Sciatic nerve (tissue), 2 donors: ENCODE data around the gene PTPN1. TPM values are rescaled to one million over a fixed set of nuclear protein-coding genes. Genes with fewer than 3 reads are reported as not detected.
"Not testable (repeated sequence)": the region's sequence is repeated elsewhere in the genome, so short reads cannot be mapped to it uniquely, and the experiment has no call there.

Experiments
- ATAC-seq: fragments of 200-7000 bp; cut with Tn5 transposase; one replicate; pipeline ENCODE4 v1.9.1; 2020; ENCODE audit warnings: mild to moderate bottlenecking, moderate library complexity
- DNase-seq: peaks from one replicate; pipeline ENCODE4 v3.0.0-alpha.2; 2020; ENCODE audit warnings: low spot score
- intact Hi-C: fragments of 100-400 bp; cut with DNase I; formaldehyde crosslinking; loops from one replicate; pipeline ENCODE4 v1.14.2; 2022
- total RNA-seq: library from RNA; stranded (reverse); fragmentation: NEBNext Ultra II Directional; extraction: Animal tissue kit (Norgen Biotek cat#: 25700); gene quantifications from one replicate; pipeline ENCODE4 v1.2.1, GENCODE V29; 2021
- donor health status: DM: no; HTN: no; CAD: no.
- donor health status: DM: no; HTN: no; CAD: no.

The PTPN1 gene
- total RNA-seq, 1 donor from 2014 or later: 25.8 TPM

GRCh38 chr20:50613438-50614169 lies 103.4 kb downstream of the PTPN1 start:
- ATAC-seq (no peak), DNase-seq (no peak)
- intact Hi-C loops: no loop called here

GRCh38 chr20:50615407-50615806 lies 105.2 kb downstream of the PTPN1 start:
- ATAC-seq: no peak
- intact Hi-C loops: no loop called here
- no peak for DNase-seq

DNA sequence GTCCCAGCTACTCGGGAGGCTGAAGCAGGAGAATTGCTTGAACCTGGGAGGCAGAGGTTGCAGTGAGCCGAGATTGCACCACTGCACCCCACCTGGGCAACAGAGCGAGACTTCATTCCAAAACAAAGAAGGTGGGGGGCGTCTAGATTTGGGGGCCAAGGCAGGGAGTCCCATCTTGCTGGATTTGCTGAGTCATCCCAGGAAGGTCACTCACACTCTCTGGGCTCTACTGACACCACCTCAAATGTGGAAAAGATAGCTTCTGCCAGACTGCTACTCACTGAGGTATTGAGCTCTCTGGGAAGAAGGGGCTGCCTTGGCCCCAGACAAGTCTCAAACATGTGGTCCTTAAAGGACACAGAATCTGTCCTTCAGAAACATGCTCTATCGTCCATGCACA lies 106.8 kb downstream of the PTPN1 start:
- DNase-seq (no peak), ATAC-seq (no peak)
- intact Hi-C loops: no loop called here

GRCh38 chr20:50618537-50618936 lies 108.4 kb downstream of the PTPN1 start:
- ATAC-seq: no peak
- intact Hi-C loops: no loop called here

DNA sequence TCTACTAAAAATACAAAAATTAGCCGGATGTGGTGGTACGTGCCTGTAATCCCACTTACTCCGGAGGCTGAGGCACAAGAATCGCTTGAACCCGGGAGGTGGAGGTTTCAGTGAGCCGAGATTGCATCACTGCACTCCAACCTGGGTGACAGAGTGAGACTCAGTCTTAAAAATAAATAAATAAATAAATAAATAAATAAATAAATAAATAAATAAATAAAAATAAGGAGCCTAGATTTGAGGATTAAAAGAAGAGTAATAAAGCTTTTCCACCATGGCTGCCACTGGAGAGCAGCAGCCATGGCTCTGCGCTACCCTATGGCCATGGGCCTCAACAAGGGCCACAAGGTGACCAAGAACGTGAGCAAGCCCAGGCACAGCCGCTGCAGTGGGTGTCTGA lies 110.3 kb downstream of the PTPN1 start:
- intact Hi-C loops, ATAC-seq, DNase-seq: not testable (repeated sequence)

More at GRCh38 chr20:50618537-50618936, 108.4 kb downstream of the PTPN1 start:
- DNase-seq: no peak

- DNase-seq (no peak), ATAC-seq (no peak)
- intact Hi-C loops: no loop called here
Observed at GRCh38 chr20:50621068-50621665, 111.0 kb downstream of the PTPN1 start.

- ATAC-seq (no peak), DNase-seq (no peak)
- intact Hi-C loops: no loop called here
Observed at GRCh38 chr20:50624351-50625016, 114.3 kb downstream of the PTPN1 start.

DNA sequence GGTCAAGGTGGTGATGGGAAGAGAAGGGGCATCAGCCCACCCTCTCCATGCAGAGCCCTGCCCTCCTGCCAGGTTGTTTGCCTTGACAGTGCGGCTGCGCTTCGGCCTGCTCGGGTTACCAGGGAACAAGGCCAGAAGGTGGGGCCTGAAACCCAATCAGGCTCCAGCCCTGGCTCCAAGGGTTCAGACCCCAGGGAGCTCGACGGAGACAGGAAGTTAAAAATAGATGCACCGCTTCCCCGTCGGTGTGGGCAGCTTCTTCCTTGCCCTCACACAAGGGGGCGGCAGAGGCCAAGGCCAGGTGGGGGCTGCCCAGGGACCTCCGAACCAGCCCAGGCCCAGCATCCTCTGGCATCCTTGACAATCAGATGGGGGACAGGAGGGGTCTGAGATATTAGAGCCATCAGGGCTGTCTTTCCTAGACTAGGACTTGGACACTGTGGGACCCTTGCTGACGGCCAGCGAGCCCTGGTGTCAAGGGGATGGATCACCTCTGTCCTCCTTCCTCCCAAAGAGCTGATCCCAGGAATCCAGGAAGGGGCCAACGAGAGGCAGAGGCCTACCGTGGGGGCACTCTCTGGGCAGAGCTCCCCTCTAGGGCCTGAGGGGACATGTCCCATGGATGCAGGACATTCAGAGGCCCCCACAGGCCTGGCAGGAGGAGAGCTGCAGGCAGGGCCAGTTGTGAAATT lies 115.9 kb downstream of the PTPN1 start:
- DNase-seq: peak; percentile 76
- intact Hi-C loops: no loop called here
- peak; percentile 88 for ATAC-seq

GRCh38 chr20:50627747-50628146 lies 117.6 kb downstream of the PTPN1 start:
- DNase-seq: no peak
- intact Hi-C loops: no loop called here
- ATAC-seq: no peak

- intact Hi-C loops: no loop called here
- no peak for DNase-seq
- ATAC-seq: no peak
Observed at GRCh38 chr20:50628332-50628731, 118.1 kb downstream of the PTPN1 start.

- DNase-seq (no peak), ATAC-seq (no peak)
- intact Hi-C loops: no loop called here
Observed at GRCh38 chr20:50628853-50629669, 118.9 kb downstream of the PTPN1 start.

DNA sequence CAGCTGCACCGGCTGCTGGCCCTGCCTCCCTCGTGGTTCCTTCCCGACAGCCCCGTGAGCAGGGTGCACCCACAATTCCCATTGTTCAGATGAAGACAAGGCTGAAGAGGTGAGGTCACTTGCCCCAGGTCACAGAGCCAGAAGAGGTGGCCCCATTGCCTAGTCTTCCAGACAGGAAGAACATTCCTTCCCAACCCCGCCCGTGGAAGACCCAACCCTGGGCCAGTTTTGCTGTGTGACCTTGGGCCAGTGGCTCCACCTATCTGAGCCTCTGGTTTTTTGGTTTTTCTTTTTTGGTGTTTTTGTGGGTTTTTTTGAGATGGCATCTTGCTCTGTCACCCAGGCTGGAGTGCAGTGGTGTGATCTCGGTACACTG lies 119.5 kb downstream of the PTPN1 start:
- intact Hi-C loops: no loop called here
- ATAC-seq (no peak), DNase-seq (no peak)

DNA sequence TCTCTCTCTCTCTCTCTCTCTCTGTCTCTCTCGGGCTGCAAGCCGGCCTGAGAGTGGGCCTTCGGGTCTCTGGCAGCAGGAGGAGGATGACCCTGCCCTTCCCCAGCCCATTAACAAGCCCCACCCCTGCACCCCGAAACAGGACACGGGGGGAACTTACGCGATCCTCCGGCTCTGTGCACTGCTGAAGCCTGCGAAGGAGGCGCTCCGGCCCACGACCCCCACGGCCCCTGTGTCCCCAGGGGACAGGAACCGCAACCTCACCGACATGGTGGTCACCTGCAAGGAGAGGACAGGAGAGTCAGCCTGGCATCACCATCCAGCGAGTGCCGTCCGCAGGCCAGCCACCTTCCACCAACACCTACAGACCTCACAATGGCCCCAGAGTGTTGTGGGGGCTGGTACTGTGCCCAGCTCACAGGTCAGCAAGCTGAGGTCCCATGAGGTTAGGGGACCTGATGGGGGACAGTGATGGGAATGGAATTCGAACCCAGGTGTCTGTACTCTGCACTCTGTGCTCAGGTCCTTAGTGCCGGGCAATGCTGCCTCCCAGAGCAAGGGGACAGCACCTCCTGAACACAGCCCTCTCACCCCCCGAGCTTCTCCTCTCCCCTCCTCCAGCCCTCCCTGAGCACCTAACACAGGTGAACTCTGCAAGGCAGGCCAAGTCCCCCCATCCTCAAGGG lies 120.5 kb downstream of the PTPN1 start:
- DNase-seq: no peak
- ATAC-seq: no peak
- intact Hi-C loops: no loop called here

DNA sequence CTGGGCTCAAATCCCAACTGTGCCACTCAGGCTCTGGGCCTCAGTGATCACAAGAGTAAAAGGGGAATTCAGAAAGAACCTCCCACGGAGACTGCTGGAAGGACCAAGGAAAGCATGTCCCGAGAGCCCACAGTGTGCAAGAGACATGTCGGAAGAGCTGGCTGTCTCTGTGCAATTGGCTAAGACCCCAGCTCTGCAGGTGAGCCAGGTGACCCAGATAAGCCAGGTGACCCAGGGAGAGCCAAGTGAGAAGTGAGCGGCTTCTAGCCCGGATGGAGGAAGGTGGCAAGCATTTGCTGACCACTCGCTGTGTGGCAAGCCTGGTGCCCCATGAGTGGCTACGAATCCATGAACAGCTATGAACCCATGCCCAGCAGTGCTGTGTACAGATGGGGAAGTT lies 122.1 kb downstream of the PTPN1 start:
- intact Hi-C loops: no loop called here
- ATAC-seq: no peak
- no peak for DNase-seq

DNA sequence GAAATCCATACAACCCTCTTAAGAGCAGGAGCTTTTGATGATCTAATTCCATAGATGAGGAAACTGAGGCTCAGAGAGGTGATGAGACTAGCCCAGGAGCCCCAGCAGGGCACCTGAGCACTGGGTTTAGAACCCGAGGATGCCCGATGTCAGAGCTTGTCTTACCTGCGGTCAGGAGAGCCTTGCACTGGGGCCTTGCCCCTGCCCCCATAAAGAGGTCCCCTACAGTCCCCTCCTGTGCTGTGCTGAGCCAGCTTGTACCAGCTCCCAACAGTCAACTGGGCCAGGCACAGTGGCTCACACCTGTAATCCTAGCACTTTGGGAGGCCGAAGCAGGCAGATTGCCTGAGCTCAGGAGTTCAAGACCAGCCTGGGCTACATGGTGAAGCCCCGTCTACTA lies 122.5 kb downstream of the PTPN1 start:
- intact Hi-C loops: no loop called here
- ATAC-seq: no peak
- DNase-seq: no peak

DNA sequence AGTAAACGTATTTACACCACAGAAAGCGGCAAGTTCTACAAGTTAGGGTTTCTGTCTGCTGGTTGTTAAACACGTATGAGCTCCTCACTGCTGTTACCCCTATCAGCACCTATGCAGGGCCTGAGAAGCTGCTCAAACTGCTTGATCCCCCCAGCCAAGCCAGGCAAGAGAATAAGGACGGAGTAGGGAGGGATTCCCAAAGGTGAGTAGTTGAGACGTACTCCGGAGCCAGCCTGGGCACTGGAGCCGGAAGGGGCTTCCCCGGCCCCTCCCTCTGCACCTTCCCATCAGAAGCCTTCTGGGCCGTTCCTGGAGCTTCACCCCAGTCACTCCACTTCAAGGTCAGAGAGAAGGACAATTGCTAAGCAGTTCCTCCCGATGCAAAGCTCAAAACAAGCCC lies 123.2 kb downstream of the PTPN1 start:
- intact Hi-C loops: no loop called here
- ATAC-seq (no peak), DNase-seq (no peak)

GRCh38 chr20:50634191-50634590 lies 124.0 kb downstream of the PTPN1 start:
- DNase-seq: no peak
- intact Hi-C loops: no loop called here
- no peak for ATAC-seq
